Calu3 (cell line): ENCODE data around the gene CRLF3. TPM values are rescaled to one million over a fixed set of nuclear protein-coding genes. Genes with fewer than 3 reads are reported as not detected.
"Not testable (repeated sequence)": the region's sequence is repeated elsewhere in the genome, so short reads cannot be mapped to it uniquely, and the experiment has no call there.

ENCODE experiments used
- BruUV-seq: library from RNA; stranded (reverse); fragments of 400-500 nt; replicated peaks from 2 replicates; lab custom pipeline; 2021; lab: Mats Ljungman, UMichigan
- CTCF ChIA-PET: fragments of 300-600 bp; sonication (Branson Sonifier 250); formaldehyde crosslinking; loops from one replicate; lab custom pipeline; 2022; ENCODE audit warnings: antibody characterized with exemption; lab: Charles Lee
- DNase-seq: peaks from one replicate; pipeline ENCODE4 v3.0.0; 2022
- H3K27ac Mint-ChIP-seq: one replicate; pipeline ENCODE4 v1.8.0; 2022; ENCODE audit warnings: mixed read lengths; ENCODE audit not compliant: unreplicated experiment
- H3K27me3 Mint-ChIP-seq: one replicate; pipeline ENCODE4 v1.8.0; 2022; ENCODE audit warnings: mixed read lengths; ENCODE audit not compliant: unreplicated experiment
- H3K36me3 Mint-ChIP-seq: one replicate; pipeline ENCODE4 v1.8.0; 2022; ENCODE audit warnings: mild to moderate bottlenecking, moderate library complexity, mixed read lengths; ENCODE audit not compliant: insufficient read depth, unreplicated experiment
- H3K4me1 Mint-ChIP-seq: one replicate; pipeline ENCODE4 v1.8.0; 2022; ENCODE audit warnings: mild to moderate bottlenecking, low read depth, mixed read lengths; ENCODE audit not compliant: unreplicated experiment
- H3K4me3 Mint-ChIP-seq: one replicate; pipeline ENCODE4 v1.8.0; 2022; ENCODE audit warnings: mild to moderate bottlenecking, low read depth, moderate library complexity, mixed read lengths; ENCODE audit not compliant: unreplicated experiment
- H3K9me3 Mint-ChIP-seq: one replicate; pipeline ENCODE4 v1.8.0; 2022; ENCODE audit warnings: low read depth, mixed read lengths; ENCODE audit not compliant: unreplicated experiment
- intact Hi-C: fragments of 100-400 bp; cut with micrococcal nuclease; formaldehyde crosslinking; loops from one replicate; pipeline ENCODE4 v1.10.0; 2022; ENCODE audit not compliant: unreplicated experiment
- total RNA-seq: library from RNA; stranded (reverse); gene quantifications from 2 replicates; pipeline ENCODE4 v1.2.3, GENCODE V29; 2022

The CRLF3 gene
- total RNA-seq, 1 experiment from 2014 or later = 11.5 TPM

DNA sequence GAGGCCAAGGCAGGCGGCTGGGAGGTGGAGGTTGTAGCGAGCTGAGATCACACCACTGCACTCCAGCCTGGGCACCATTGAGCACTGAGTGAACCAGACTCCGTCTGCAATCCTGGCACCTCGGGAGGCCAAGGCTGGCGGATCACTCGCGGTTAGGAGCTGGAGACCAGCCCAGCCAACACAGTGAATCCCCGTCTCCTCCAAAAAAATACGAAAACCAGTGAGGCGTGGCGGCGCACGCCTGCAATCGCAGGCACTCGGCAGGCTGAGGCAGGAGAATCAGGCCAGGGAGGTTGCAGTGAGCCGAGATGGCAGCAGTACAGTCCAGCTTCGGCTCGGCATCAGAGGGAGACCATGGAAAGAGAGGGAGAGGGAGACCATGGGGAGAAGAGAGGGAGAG, 88.1 kb downstream of the CRLF3 start:
- CTCF ChIA-PET, intact Hi-C loops, DNase-seq, BruUV-seq, H3K4me1 Mint-ChIP-seq, H3K27me3 Mint-ChIP-seq, H3K9me3 Mint-ChIP-seq, H3K27ac Mint-ChIP-seq, H3K4me3 Mint-ChIP-seq: not testable (repeated sequence)
- peaks cover 47% of the 10 kb centered on the region for H3K36me3 Mint-ChIP-seq

DNA sequence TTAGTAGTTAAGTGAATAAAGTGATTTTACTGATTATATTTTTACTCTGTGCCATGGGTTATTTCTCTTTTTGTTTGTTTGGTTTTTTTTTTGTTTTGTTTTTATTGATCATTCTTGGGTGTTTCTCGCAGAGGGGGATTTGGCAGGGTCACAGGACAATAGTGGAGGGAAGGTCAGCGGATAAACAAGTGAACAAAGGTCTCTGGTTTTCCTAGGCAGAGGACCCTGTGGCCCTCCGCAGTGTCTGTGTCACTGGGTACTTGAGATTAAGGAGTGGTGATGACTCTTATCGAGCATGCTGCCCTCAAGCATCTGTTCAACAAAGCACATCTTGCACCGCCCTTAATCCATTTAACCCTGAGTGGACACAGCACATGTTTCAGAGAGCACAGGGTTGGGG, 88.8 kb downstream of the CRLF3 start:
- H3K27me3 Mint-ChIP-seq, DNase-seq, intact Hi-C loops, H3K27ac Mint-ChIP-seq, H3K4me3 Mint-ChIP-seq, CTCF ChIA-PET, BruUV-seq, H3K4me1 Mint-ChIP-seq, H3K9me3 Mint-ChIP-seq: not testable (repeated sequence)
- peaks cover 48% of the 10 kb centered on the region for H3K36me3 Mint-ChIP-seq

DNA sequence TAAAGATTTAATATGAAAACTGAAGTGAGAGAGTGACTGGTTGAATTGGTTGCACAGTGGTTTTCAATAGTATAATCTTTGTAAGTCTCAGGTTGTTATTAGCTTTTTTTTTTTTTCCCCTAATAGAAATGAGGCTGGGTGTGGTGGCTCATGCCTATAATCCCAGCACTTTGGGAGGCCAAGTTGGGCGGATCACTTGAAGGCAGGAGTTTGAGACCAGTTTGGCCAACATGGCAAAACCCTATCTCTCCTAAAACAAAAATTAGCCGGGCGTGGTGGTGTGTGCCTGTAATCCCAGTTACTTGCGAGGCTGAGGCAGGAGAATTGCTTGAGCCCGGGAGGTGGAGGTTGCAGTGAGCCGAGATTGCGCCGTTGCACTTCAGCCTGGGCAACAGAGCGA, 89.3 kb downstream of the CRLF3 start:
- H3K27ac Mint-ChIP-seq, DNase-seq, intact Hi-C loops, CTCF ChIA-PET, H3K4me3 Mint-ChIP-seq, H3K4me1 Mint-ChIP-seq, H3K9me3 Mint-ChIP-seq, BruUV-seq, H3K27me3 Mint-ChIP-seq: not testable (repeated sequence)
- H3K36me3 Mint-ChIP-seq = peaks cover 51% of the 10 kb centered on the region

DNA sequence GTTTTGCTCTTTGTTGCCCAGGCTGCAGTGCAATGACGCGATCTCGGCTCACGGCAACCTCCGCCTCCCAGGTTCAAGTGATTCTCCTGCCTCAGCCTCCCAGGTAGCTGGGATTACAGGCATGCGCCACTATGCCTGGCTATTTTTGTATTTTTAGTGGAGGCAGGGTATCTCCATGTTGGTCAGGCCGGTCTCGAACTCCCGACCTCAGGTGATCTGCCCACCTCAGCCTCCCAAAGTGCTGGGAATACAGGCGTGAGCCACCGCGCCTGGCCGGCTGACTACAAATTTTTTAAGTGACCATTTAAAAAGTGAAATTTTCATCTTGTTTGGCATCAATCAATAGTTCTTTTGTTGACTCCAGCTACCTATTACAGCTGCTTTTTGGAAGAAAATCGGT, 90.3 kb downstream of the CRLF3 start:
- CTCF ChIA-PET, H3K27ac Mint-ChIP-seq, H3K9me3 Mint-ChIP-seq, BruUV-seq, H3K27me3 Mint-ChIP-seq, intact Hi-C loops, DNase-seq, H3K4me1 Mint-ChIP-seq: not testable (repeated sequence)
- peaks cover 55% of the 10 kb centered on the region for H3K36me3 Mint-ChIP-seq
- peak overlapping the region; percentile 86 for H3K4me3 Mint-ChIP-seq

Other genes with a start within 250 kb of the CRLF3 start
- gene ATAD5, start 7.3 kb upstream of the CRLF3 start, total RNA-seq = 16.9 and 18.4 TPM in 2 replicates
- 17.7 and 18.6 TPM in 2 replicates for gene TEFM, start 81.5 kb upstream of the CRLF3 start, total RNA-seq
- 2.1 TPM in 1 of 2 replicates, not detected in the other for gene ADAP2, start 97.3 kb upstream of the CRLF3 start, total RNA-seq
- 7.5 and 11.4 TPM in 2 replicates for gene RNF135, start 146.3 kb upstream of the CRLF3 start, total RNA-seq